ENCODE measurements around the gene PNLIP. TPM values are rescaled to one million over a fixed set of nuclear protein-coding genes. Genes with fewer than 3 reads are reported as not detected.

Gene PNLIP
- total and polyA plus RNA-seq, 12 donors: 0.10 to 2.1 (median 1.9) TPM; not detected in 4

DNA sequence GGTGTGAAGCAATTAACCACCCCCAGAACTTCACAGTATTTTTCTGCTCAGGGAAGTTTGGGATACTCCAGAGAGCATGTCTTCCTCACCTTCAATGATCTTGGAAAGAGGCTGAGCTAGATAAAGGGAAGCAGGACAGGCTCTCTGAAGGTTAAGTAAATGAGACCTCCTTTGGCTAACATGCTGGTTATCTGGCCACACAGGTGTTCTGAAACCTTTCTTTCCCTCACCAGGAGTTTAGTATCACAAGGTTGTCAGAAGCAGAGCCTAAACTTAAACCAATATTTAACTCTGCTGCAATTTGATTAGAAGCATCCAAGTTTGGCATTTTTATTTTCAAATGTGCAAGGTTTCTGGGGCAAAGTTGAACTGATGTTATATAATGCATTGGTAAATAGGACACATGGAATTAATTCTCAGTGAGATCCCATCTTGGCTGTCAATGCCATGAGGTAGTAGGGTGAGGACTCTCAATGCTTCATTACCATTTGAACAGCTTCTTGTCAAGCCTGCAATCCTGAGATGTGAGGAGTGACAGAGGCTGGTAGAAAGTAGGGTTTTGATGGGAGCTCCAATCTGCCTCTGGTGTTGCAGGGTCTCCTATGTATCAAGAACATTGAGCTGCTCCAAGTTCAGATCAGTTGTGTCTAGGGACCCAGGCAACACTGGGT is 3.6 kb upstream of the PNLIP start:
- TF ChIP-seq, protein P1, sequence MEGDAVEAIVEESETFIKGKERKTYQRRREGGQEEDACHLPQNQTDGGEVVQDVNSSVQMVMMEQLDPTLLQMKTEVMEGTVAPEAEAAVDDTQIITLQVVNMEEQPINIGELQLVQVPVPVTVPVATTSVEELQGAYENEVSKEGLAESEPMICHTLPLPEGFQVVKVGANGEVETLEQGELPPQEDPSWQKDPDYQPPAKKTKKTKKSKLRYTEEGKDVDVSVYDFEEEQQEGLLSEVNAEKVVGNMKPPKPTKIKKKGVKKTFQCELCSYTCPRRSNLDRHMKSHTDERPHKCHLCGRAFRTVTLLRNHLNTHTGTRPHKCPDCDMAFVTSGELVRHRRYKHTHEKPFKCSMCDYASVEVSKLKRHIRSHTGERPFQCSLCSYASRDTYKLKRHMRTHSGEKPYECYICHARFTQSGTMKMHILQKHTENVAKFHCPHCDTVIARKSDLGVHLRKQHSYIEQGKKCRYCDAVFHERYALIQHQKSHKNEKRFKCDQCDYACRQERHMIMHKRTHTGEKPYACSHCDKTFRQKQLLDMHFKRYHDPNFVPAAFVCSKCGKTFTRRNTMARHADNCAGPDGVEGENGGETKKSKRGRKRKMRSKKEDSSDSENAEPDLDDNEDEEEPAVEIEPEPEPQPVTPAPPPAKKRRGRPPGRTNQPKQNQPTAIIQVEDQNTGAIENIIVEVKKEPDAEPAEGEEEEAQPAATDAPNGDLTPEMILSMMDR (IDR thresholded peaks at IDR 0.05): no peak
- intact Hi-C loops (cut with DNase I): no loop called here
- ATAC-seq: no peak

DNA sequence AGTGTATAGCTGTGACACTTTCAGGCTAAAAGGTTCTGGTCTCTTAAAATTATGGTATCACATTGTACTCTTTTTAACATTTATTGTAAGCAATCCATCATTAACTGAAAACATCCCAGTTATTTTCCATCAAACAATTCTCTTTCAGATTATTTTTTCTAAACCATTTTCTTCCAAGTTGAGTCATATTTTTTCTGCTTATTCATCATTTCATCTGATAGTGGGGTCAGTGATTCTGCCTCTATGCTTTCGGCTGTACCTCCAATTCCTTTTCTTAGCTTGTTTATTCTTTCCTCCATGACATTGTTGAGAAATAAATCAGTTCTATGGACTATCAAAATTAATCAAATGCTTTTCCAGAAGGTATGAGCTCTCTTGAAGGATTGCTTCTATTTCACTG is 609 bp upstream of the PNLIP start:
- TF ChIP-seq, protein P1 (IDR thresholded peaks at IDR 0.05): no peak
- H3K27me3 ChIP-seq: peaks cover 0 to 19% (median 0%) of the 10 kb centered on the region in 7 donors
- no peak overlapping the region for H3K4me3 ChIP-seq
- DNase-seq: no peak
- ATAC-seq: no peak
- peaks cover 0 to under 1% (median 0%) of the 10 kb centered on the region in 11 donors for H3K9me3 ChIP-seq
- H3K4me1 ChIP-seq: no peaks in the 10 kb centered on the region
- no peaks in the 10 kb centered on the region for H3K36me3 ChIP-seq
- H3K27ac ChIP-seq: no peak overlapping the region
- WGBS, 2 donors: 77 to 83% methylated on average over 1 of the region's 1 CpG
- intact Hi-C loops (cut with DNase I): no loop called here

More for the DNA sequence above, 3.6 kb upstream of the PNLIP start:
- no peak for DNase-seq
- no peak overlapping the region for H3K27ac ChIP-seq
- peaks cover 0 to 14% (median 0%) of the 10 kb centered on the region in 11 donors for H3K9me3 ChIP-seq
- peaks cover 0 to 17% (median 0%) of the 10 kb centered on the region in 7 donors for H3K27me3 ChIP-seq
- H3K4me1 ChIP-seq: no peaks in the 10 kb centered on the region
- no peaks in the 10 kb centered on the region for H3K36me3 ChIP-seq
- no peak overlapping the region for H3K4me3 ChIP-seq

DNA sequence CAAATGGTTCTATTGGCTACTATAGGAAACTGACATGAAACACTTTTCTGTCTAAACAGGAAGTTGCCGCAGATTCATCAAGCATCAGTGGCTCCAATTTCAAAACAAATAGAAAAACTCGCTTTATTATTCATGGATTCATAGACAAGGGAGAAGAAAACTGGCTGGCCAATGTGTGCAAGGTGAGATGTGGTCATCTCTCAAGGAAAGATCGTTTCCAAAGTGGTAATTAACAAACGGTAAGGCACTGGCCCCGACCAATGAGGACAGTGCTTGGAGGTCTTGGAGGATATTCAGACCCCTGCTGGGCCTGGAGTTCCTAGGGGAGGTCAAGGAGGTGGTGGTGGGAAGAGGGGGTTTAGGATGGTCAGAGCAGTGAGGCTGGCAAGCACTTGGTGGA is 2.6 kb downstream of the PNLIP start:
- ATAC-seq: no peak
- intact Hi-C loops (cut with DNase I): no loop called here
- Histone ChIP-seq H3K36me3 (no peaks in the 10 kb centered on the region), H3K4me3 (no peak overlapping the region), H3K9me3 (no peaks in the 10 kb centered on the region), H3K27me3 (peaks cover 0 to 19% (median 0%) of the 10 kb centered on the region in 7 donors), H3K4me1 (no peaks in the 10 kb centered on the region), H3K27ac (no peak overlapping the region)
- 85 to 87% methylated on average over 5 of the region's 5 CpGs for WGBS, 2 donors
- TF ChIP-seq, protein P1 (IDR thresholded peaks at IDR 0.05): no peak
- no peak for DNase-seq

DNA sequence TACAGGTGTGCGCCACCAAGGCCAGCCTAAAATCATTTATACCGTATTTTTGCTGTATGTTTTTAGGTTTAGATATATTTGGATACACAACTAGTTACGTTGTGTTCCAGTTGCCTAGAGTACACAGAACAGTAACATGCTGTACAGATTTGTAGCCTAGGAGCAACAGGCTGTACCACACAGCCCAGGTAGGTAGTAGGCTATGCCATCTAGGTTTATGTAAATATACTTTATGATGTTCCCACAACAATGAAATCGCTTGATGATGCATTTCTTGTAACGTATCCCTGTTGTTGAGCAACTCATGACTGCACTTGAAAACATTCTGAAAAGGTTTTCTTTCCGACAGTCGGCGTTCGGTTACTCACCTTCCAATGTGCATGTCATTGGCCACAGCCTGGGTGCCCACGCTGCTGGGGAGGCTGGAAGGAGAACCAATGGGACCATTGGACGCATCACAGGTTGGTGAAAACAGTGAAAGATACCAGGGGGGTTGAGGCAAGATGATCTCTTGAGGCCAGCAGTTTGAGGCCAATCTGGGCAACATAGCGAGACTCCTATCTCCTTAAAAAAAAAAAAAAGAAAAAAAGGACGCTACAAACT is 7.7 kb downstream of the PNLIP start:
- DNase-seq (no peak), ATAC-seq (no peak)
- H3K4me3 ChIP-seq: no peak overlapping the region
- H3K27ac ChIP-seq: no peak overlapping the region
- intact Hi-C loops (cut with DNase I): no loop called here
- H3K36me3 ChIP-seq: no peaks in the 10 kb centered on the region
- TF ChIP-seq, protein P1 (IDR thresholded peaks at IDR 0.05): no peak
- no peaks in the 10 kb centered on the region for H3K4me1 ChIP-seq
- 88% methylated on average over 13 of the region's 13 CpGs for WGBS, 2 donors
- H3K9me3 ChIP-seq: no peaks in the 10 kb centered on the region
- H3K27me3 ChIP-seq: no peaks in the 10 kb centered on the region
